Right kidney (tissue), 9 donors: ENCODE measurements around the gene DEDD.

Experiments
- DNase-seq: peaks from one replicate; pipeline ENCODE4 v3.0.0-alpha.2; 2016
- long read RNA-seq, 8 donors: transcript quantifications; one replicate each; lab custom pipeline, GENCODE V29; 2026

The DEDD gene, protein sequence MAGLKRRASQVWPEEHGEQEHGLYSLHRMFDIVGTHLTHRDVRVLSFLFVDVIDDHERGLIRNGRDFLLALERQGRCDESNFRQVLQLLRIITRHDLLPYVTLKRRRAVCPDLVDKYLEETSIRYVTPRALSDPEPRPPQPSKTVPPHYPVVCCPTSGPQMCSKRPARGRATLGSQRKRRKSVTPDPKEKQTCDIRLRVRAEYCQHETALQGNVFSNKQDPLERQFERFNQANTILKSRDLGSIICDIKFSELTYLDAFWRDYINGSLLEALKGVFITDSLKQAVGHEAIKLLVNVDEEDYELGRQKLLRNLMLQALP
- long read RNA-seq, donor 1, transcript DEDD-202 (6 exons, 2,345 nt), result major isoform, 7 of 10 reads
- long read RNA-seq, donor 1, partial matches to known transcripts, result 0 of 10 reads
- long read RNA-seq, donor 1, other reads (novel, unspliced or antisense), result 0 of 10 reads
- long read RNA-seq, donor 2, partial matches to known transcripts, result 0 of 5 reads
- long read RNA-seq, donor 2, other reads (novel, unspliced or antisense), result 0 of 5 reads
- long read RNA-seq, donor 3, transcript DEDD-202 (6 exons, 2,345 nt), result major isoform, 7 of 9 reads
- long read RNA-seq, donor 3, partial matches to known transcripts, result 0 of 9 reads
- long read RNA-seq, donor 3, other reads (novel, unspliced or antisense), result 0 of 9 reads
- long read RNA-seq, donor 4, transcript DEDD-202 (6 exons, 2,345 nt), result major isoform, 6 of 7 reads
- long read RNA-seq, donor 4, partial matches to known transcripts, result 0 of 7 reads
- long read RNA-seq, donor 4, other reads (novel, unspliced or antisense), result 0 of 7 reads
- long read RNA-seq, donor 5, transcript DEDD-202 (6 exons, 2,345 nt), result major isoform, 10 of 16 reads
- long read RNA-seq, donor 5, transcript DEDD-203 (6 exons, 2,300 nt), result minor isoform, 5 of 16 reads
- long read RNA-seq, donor 5, partial matches to known transcripts, result 0 of 16 reads
- long read RNA-seq, donor 5, other reads (novel, unspliced or antisense), result 0 of 16 reads
- long read RNA-seq, donor 6, partial matches to known transcripts, result 0 of 4 reads
- long read RNA-seq, donor 6, other reads (novel, unspliced or antisense), result 0 of 4 reads
- long read RNA-seq, donor 7, transcript DEDD-202 (6 exons, 2,345 nt), result major isoform, 6 of 11 reads
- long read RNA-seq, donor 7, partial matches to known transcripts, result 0 of 11 reads
- long read RNA-seq, donor 7, other reads (novel, unspliced or antisense), result 0 of 11 reads
- long read RNA-seq, donor 8, transcript DEDD-202 (6 exons, 2,345 nt), result major isoform, 8 of 11 reads
- long read RNA-seq, donor 8, partial matches to known transcripts, result 0 of 11 reads
- long read RNA-seq, donor 8, other reads (novel, unspliced or antisense), result 0 of 11 reads

DNA sequence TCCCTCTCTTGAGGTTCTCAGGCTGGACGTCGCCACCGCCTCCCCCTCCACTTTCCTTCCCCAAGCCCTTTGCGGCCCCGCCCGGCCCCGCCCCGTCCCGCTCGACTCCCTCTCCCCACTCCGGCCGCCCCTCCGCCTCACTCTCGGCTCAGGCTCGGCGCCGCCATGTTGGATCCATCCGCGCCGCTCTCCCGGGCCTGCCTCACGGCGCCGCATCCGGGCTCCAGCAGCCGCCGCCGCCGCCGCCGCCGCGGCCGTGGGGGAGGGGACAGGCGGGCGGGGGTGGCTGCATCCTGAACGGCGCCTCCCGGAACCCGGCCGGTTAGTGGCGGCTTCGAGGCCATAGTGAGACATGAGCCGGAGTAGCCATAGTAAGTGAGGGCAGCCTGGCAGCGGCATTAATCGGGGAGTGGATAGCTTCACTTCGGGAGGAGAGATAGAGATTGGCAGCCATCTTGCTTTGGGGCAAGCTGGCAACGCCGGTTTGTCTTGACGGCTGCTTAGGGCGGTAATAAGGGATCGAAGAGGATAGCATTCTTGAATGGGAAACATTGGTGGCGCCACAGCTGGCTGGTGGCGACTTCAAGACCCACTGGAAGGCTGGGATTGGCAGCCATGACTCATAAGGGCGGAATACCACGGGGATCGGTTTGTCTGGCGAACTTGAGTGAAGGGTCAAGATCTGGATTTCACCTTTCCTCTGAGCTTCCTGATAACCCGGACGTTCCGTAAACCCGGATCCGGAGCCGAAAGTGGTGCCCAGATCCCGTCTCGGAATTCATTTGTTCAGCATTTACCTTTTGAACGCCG lies at the start of gene DEDD:
Gene DEDD (minus strand): TSS at position 258 of the 810 bp plus-strand sequence. CDS start 8,205 bp downstream, outside the sequence.
- DNase-seq, result peak; percentile 96

DNA sequence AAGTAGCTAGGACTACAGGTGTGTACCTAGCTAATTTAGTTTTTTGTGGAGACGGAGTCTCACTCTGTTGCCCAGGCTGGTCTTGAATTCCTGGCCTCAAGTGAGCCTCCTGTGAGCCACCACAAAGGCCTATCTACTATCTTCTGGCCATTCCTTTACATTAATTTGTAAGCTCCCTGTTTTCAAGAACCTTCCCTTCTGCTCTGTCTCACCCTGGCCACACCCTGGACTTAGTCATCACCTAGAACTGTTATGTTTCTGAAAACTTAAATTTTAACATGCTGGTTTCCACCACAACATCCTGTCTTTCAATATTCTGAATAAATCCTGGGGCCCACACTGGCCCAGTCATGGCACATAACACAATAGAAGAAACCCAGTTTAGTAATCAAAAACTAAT lies 49.7 kb upstream of the DEDD start:
- no peak for DNase-seq

DNA sequence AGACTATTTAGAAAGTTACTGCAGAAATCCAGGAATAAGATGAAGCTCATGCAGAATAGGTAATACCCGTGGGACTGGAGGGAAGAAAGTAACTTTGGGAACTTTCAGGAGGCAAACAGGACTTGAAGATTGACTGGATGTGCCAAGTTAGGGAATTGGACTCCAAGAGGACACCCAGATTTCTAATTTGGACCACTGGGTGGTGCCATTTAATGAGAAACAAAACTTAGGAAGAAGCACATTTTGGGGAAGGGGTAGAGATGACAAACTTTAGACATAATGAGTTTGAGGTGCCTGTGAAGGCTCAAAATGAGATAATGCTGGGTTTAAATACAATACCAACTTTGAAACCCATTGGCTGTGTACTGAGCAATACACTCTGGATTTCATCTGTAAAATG lies 48.2 kb upstream of the DEDD start:
- DNase-seq, result no peak

DNA sequence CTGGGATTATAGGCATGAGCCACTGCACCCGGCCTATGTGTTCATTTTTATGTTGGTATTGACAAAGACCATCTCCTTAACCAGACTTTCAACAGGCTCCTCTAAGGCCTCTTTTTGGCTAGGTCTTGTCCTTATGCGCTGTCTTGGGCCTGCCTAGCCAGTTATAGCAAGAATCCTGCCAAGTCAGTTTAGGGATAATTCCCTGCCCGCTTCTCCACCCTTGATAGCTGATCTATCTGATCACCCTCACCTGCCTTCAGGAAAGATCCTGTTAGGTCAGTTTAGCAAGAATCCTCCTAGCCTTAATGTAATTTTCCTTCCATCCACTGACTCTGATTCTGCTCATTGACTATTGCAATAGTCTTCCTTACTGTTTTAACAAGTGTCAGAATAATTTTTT lies 47.2 kb upstream of the DEDD start:
- no peak for DNase-seq

DNA sequence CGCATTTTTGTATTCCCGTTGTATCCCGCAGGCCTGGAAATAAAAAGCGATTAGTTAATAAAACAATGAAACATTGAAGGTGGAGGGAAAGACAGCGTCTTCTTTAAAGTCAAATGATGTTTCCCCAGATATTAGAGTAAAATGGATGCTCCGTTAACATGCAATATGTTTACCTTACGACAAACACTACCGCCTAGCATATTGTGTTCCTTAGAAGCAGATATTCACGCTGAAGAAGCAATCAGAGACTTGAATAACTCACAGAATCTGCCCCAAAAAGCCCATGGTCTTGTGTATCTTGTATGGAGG lies 45.4 kb upstream of the DEDD start:
- DNase-seq, result no peak

DNA sequence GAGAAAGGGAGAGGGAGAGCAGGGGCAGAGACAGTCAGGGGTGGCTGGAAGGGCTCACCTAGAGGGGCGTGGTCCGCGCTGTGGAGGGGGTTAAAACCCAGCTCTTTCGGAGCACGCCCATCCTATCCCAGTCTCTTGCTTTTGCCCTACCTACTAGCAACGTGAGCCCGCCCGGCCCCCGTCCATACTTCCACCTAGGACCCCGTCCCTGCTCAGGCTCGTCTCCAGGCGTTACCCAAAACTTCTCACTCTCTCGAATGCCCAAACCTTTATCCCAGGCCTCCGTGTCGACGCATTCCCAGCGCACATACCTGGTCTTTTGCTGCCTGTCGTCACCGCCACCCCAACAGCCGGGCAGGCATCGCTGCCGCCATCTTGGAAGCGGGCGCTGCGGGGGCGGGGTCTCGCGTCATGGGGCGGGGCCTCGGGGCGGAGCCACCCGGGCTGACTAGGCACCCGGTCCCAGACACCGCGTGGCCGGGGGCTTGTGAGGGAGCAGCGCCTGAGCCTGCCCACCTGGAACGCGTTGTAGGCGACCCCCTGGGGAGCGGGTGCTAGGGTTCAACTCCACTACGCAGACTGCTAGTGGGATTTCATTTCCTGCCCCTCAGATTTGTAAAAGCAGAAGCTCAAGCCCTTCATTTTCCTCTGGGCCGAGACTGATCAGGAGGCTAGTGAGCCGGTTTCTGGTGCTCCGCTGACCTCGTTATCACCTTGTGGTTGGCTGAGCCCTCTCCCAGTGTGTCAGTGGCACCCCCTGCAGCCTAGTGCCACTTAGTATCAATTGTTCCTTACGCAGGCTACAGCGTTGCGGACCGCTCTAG lies 44.9 kb upstream of the DEDD start, which contains the start of gene B4GALT3:
Gene B4GALT3 (minus strand): TSS at position 396 of the 824 bp plus-strand sequence. CDS start 1,447 bp downstream, outside the sequence.
- DNase-seq, result peak; percentile 96

DNA sequence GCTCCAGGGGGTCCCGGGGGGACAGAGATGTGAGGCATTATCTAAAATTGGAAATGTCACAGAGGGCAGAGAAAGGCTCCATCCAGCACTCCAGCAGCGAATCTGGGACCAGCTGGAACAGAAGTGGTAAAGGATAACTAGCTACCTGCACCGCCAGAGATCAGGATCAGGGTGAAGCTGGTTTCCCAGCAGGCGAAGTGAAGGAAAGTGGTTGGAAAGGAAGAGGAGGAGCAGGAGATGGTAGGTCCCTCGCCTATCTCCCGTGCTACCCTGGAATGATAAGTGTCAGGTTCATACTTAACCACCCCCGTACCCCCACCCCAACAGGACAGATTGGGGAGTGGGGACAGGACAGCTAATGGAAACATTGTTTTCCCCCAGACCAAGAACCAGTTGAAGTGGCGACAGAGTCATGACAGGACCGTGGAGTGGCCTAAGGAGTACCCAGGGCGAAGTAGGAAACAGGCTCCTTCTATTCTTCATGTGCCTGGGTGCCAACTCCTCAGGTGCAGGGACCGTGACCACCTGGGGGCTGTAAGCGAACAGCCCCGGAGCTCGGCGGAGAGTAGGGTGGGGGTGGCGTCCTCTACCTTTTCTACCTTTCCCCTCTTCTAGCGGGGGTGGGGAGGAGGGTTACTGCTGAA lies 44.1 kb upstream of the DEDD start:
- no peak for DNase-seq

DNA sequence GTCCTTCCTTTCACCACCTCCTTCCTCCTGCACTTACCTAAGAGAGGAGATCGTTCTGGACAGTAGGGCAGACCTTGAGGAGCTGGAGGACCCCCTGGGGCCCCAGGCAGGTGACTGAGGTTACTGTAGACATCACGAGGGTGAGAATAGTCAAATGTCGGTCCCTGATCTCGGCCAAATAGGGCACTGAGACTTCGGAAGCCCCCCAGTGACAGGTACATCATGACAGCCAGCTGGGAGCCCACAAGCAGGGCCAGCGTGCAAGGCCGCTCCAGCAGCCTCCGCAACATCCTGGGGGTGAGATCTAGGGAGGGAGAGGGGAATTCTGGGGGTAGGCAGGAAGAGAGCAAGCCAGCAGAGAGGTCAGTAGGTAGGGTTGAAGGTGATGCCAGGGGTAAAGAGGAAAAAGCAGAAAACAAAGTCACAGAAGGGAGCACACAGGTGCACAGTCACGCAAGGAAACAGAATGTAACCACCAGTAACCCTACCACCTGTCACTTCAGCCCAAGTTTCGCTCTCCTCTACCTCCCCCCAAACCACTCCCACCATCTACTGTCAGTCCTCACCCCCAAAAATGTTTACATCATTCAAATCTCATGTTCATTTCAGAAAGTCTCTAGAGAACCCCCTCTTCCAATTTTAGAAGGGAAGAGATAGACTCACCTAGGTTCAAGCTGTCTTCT lies 43.4 kb upstream of the DEDD start:
- DNase-seq, result no peak

DNA sequence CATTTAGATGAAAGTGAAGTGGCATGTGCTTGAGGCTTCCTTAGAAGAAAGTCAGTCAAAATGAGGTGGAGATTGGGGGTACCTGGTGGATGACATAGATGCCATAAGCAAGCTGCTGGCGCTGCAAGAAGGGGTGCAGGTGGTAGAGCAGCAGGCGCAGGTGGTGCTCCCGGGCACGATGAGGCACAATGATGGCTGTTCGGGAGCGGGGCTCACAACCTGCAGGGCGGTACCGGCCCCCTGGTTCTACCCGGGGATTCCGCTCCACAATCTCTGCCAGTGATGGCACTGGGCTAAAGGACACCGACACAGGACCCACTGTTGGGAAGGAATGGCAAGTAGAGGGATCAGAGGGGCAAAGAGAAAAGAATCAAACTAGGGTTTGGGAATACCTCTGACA lies 42.4 kb upstream of the DEDD start:
- no peak for DNase-seq

DNA sequence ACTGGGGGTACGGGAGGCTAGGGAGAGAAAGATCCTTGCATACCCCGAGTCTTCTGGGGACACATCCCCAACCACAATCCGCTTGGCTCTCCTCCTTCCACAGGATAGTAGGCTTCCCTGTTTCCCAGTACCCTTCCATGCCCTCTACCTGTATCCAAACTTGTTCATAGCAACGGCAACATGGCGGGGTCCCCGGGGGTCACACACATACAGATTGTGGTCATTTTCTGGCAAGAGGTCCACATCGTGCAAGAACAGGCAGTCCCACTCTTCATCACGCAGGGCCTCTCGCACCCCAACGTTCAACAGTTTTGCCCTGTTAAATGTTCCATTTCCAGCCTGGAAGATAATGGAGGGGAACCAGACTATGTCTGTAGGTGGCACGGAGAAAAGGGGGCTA lies 41.2 kb upstream of the DEDD start:
- no peak for DNase-seq

DNA sequence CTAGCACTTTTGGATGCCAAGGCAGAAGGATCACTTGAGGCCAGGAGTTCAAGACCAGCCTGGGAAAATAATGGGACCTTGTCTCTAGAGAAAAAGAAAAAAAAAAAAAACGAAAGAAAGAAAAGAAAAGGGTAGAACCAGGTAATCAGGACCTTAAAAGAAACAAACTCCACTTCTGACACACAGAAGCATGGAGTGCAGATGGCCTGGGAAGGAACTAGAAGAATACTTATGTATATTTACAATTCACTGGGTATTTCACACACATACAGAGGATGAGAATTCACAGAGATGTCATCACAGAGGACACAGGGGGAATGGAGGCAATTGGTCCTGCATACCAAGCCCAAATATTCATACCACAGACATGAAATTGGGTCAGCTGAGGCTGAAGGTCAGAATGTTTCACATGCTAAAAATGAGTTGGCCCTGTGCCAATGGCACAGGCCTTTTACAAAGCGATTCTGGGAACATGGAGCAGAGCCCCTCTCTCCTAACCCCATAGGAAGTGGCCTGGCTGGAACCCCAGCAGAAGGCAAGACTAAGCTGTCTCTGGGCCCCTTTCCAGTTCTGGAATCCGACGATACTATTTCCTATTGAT lies 40.4 kb upstream of the DEDD start:
- DNase-seq, result no peak

DNA sequence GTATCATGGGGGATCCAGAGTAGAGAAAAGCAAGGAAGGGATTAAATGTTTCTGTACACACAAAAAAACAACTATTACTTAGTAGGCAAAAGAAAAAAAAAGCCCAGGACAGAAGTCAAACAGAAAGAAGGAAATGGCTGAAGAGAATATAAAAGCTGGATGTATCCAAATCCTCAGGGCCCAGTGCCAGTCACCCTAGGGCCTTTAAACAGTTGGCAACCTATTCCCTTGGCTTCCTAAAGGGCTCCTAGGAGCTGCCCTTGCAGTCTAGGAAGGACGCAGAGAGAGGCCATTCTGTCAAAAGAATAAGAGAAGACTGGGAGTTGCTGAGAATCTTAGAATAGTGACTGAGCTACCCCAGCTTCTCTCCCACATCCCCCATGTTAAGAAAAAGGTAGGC lies 39.9 kb upstream of the DEDD start:
- no peak for DNase-seq

DNA sequence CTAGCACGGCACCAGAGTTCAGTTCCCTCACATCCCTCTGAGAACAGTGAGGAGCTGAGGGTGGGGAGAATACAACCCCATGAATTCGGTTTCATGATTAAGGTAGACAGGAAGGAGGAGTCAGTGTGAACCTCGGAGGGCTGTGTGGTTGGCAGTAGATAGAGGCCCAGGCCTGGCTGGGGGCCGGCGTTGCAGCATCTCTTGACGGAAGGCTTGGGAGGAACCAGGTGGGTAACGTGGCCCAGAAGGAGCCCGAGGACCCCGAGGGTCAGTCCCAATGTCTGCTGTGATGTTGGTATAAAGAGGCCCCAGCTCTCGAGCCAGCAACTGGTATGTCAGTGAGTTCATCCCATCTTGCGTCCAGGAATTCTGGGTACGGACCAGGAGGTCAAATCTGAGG lies 39.2 kb upstream of the DEDD start:
- no peak for DNase-seq

DNA sequence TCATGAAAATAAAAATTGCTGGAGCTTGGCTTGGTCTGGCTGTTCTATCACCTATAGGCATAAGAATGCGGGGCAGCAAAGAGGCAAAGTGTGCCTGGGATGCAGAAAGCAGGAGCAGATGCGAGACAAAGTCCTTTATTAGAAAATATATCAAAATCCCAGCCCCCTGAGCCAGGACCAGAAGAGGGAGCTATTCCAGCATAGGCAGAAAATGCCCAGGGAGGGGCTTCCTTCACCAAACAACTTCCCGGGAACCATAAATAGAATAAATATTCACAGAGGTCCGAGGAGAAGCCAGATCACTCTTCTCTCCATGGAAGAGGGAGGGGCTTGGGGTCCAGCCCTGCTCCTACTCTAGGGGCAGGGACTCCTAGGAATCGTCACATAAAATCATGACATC lies 38.7 kb upstream of the DEDD start:
- no peak for DNase-seq

DNA sequence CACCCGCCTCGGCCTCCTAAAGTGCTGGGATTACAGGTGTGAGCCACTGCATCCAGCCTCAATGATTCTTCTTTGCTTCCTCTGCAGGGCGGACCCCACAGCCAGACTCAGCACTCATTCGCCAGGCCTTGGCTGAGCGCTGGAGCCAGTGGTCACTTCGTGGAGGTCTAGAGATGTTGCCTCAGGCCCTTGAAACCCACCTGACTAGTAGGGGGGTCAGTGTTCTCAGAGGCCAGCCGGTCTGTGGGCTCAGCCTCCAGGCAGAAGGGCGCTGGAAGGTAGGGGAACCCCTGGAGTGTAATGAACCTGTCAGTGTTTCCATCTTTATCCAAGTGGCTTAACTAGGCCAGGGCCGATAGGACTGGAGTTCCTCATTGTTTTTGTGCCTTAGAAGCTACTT lies 36.4 kb upstream of the DEDD start:
- DNase-seq, result no peak

DNA sequence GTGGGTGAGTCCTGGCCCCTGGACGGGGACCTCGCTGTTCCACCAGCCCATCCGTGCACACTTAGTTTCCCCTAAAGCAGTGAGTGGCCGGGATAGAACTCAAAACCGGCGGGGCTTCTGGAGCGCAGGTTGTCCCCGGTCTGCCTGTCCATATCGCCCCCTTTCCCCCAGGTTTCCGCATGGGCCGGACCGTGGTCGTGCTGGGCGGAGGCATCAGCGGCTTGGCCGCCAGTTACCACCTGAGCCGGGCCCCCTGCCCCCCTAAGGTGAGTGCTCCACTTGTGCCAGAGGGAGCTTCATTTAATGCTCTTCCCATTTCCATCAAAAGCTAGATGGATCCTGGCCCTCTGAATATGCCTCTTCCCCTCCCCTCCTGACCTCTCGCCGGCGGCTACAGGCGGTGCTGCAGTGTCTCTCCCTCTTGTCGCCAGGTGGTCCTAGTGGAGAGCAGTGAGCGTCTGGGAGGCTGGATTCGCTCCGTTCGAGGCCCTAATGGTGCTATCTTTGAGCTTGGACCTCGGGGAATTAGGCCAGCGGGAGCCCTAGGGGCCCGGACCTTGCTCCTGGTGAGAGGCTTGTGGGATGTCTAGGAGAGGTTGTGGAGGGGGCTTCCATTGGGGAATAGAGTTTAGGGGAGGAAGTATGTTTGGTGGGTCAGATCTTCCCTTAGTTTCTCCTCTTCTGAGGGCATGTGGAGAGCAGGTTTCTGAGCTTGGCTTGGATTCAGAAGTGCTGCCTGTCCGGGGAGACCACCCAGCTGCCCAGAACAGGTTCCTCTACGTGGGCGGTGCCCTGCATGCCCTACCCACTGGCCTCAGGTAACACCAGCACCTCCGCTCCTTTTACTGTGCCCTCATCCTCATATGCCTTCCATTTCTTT lies 34.4 kb upstream of the DEDD start:
- no peak for DNase-seq

DNA sequence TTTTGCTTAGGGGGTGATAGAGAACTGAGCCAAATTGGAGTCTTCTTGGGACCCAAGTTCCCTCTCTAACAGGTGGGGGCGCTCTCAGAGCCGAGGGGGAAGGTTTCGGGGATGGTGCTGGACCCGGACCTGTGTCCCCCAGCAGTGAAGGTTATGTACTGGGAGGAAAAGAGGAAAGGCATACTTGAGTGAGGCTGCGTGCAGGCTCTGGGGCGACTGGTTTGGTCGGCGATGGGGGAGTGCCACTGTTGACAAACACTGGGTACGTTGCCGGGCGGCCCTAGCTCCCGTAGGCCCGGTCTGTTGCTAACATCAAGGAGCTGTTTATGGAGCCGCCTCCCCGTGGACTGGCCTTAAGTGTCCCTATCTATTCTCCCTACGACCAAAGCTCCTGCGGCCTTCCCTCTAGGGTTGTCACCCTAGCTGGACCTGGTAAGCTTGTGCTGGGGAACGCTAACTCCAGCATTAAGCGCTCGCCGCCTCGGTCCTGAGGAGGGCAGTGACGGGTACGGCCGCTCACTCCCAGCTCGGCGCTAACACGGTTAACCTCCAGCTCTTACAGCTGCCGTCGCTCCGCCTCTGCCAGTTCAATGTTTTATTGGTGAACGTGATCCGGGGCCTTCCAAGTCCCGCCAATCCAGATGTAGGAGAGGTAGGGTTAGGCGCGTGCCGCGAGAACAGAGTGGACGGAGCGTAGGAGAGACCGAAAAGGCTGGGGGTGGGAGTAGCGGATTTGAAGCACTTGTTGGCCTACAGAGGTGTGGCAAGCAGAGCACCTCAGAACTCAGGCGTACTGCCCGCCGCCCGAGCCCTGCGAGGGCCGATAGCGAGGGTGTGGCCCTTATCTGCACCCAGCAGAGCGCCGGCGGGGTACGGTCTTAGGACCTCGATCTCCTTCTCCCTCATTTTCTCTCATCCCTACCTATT lies 33.5 kb upstream of the DEDD start, which contains the start of gene PPOX:
Gene PPOX (plus strand): TSS at position 685 of the 927 bp plus-strand sequence. CDS start 422 bp downstream, outside the sequence.
- peak; percentile 94 for DNase-seq
